CD14-positive monocyte (primary cell): ENCODE data around the gene CYP19A1. TPM values are rescaled to one million over a fixed set of nuclear protein-coding genes. Genes with fewer than 3 reads are reported as not detected.

ENCODE experiments used
- DNase-seq, 3 donors: peaks; one replicate each; pipeline ENCODE4 v3.0.0-alpha.2; 2011 to 2022
- H2AFZ ChIP-seq: 2 replicates; pipeline ENCODE4 v1.6.0; 2012; ENCODE audit warnings: mild to moderate bottlenecking, low read depth, low read length, inconsistent platforms; ENCODE audit not compliant: insufficient read depth, poor library complexity, severe bottlenecking
- H3K27ac ChIP-seq, 2 donors: 1 replicate in 1 of 2; 2 replicates in 1 of 2; pipeline ENCODE4 v1.5.1; 2012 to 2013; ENCODE audit warnings: low read length in 2 of 2, control low read depth in 1 of 2, inconsistent platforms in 1 of 2, low read depth in 1 of 2, mild to moderate bottlenecking in 1 of 2
- H3K27me3 ChIP-seq, 2 donors: one replicate each; pipeline versions ENCODE4 v1.6.0 to v1.6.1; 2011 to 2013; ENCODE audit warnings: low read length in 2 of 2; ENCODE audit not compliant: control insufficient read depth in 2 of 2, insufficient read depth in 2 of 2
- H3K36me3 ChIP-seq, 2 donors: replicated peaks in 1 of 2; 1 replicate in 1 of 2; 2 replicates in 1 of 2; pipeline versions ENCODE4 v1.5.1 to v1.6.1; 2012 to 2013; ENCODE audit warnings: low read length in 2 of 2, control low read depth in 1 of 2, inconsistent platforms in 1 of 2, mild to moderate bottlenecking in 1 of 2; ENCODE audit not compliant: insufficient read depth in 2 of 2, control insufficient read depth in 1 of 2
- H3K4me1 ChIP-seq, 2 donors: 1 replicate in 1 of 2; 2 replicates in 1 of 2; pipeline versions ENCODE4 v1.5.1 to v1.6.1; 2012 to 2013; ENCODE audit warnings: low read length in 2 of 2, control low read depth in 1 of 2, inconsistent platforms in 1 of 2, mild to moderate bottlenecking in 1 of 2, moderate library complexity in 1 of 2; ENCODE audit not compliant: insufficient read depth in 2 of 2, control insufficient read depth in 1 of 2
- H3K4me2 ChIP-seq: replicated peaks from 2 replicates; pipeline ENCODE3; 2012; ENCODE audit warnings: low read length, moderate library complexity, mild to moderate bottlenecking; ENCODE audit not compliant: poor library complexity, severe bottlenecking; ENCODE audit errors: extremely low read depth
- H3K4me3 ChIP-seq, 3 experiments: fragments of 200-600 bp in 1 of 3; sonication (generic) in 1 of 3; replicated peaks in 1 of 3; 1 replicate in 2 of 3; 2 replicates in 1 of 3; pipeline ENCODE4 v1.5.1; 2011 to 2013; ENCODE audit warnings: low read length in 3 of 3, mild to moderate bottlenecking in 3 of 3, control low read depth in 2 of 3, low read depth in 2 of 3, inconsistent platforms in 1 of 3, moderate library complexity in 1 of 3
- H3K79me2 ChIP-seq: 2 replicates; pipeline ENCODE4 v1.6.0; 2012; ENCODE audit warnings: mild to moderate bottlenecking, control low read depth, inconsistent platforms, low read length, moderate library complexity; ENCODE audit not compliant: insufficient read depth
- H3K9ac ChIP-seq: 2 replicates; pipeline ENCODE4 v1.6.0; 2017; ENCODE audit warnings: low read length, mild to moderate bottlenecking; ENCODE audit not compliant: insufficient read depth, poor library complexity, severe bottlenecking
- H3K9me3 ChIP-seq, 2 donors: replicated peaks in 1 of 2; 1 replicate in 1 of 2; 2 replicates in 1 of 2; pipeline versions ENCODE4 v1.5.1 to v1.6.1; 2012 to 2013; ENCODE audit warnings: low read length in 2 of 2, control low read depth in 1 of 2; ENCODE audit not compliant: control insufficient read depth in 1 of 2, insufficient read depth in 1 of 2
- H4K20me1 ChIP-seq: 2 replicates; pipeline ENCODE4 v1.6.0; 2012; ENCODE audit warnings: mild to moderate bottlenecking, low read length, control low read depth, moderate library complexity; ENCODE audit not compliant: insufficient read depth
- H3K27ac Mint-ChIP-seq, 7 donors: one replicate each; pipeline ENCODE4 v1.8.0; 2020; ENCODE audit warnings: mild to moderate bottlenecking in 7 of 7, mixed read lengths in 7 of 7, moderate library complexity in 6 of 7, inconsistent platforms in 2 of 7
- H3K27me3 Mint-ChIP-seq, 3 donors: one replicate each; pipeline ENCODE4 v1.8.0; 2021 to 2022; ENCODE audit warnings: low read depth in 3 of 3, mild to moderate bottlenecking in 3 of 3, mixed read lengths in 3 of 3, moderate library complexity in 3 of 3, inconsistent platforms in 1 of 3
- H3K36me3 Mint-ChIP-seq, 2 donors: one replicate each; pipeline ENCODE4 v1.8.0; 2020; ENCODE audit warnings: mixed read lengths in 2 of 2, inconsistent platforms in 1 of 2, mild to moderate bottlenecking in 1 of 2
- H3K4me1 Mint-ChIP-seq: one replicate; pipeline ENCODE4 v1.8.0; 2020; ENCODE audit warnings: mild to moderate bottlenecking, mixed read lengths
- H3K4me3 Mint-ChIP-seq, 2 donors: one replicate each; pipeline ENCODE4 v1.8.0; 2020; ENCODE audit warnings: mild to moderate bottlenecking in 2 of 2, mixed read lengths in 2 of 2, moderate library complexity in 1 of 2
- H3K9me3 Mint-ChIP-seq, 7 donors: one replicate each; pipeline ENCODE4 v1.8.0; 2020 to 2022; ENCODE audit warnings: mixed read lengths in 7 of 7, mild to moderate bottlenecking in 6 of 7, moderate library complexity in 6 of 7, inconsistent platforms in 2 of 7
- CTCF ChIP-seq: fragments of 200-600 bp; IDR thresholded peaks from one replicate; pipeline ENCODE4 v1.8.0; 2022; ENCODE audit warnings: antibody characterized with exemption, mild to moderate bottlenecking
- WGBS: methylation state at CpG from one replicate; pipeline ENCODE4 v1.1.5; 2013; ENCODE audit warnings: missing lambda C conversion rate; ENCODE audit not compliant: insufficient coverage; 5-methylcytosine and 5-hydroxymethylcytosine counted together
- intact Hi-C, 2 donors: fragments of 100-400 bp; cut with micrococcal nuclease; formaldehyde crosslinking; loops; one replicate each; pipeline versions ENCODE4 v1.15.0 to v1.15.1; 2023
- polyA plus RNA-seq, 3 donors: library from polyadenylated mRNA; depleted of rRNA in 1 of 3; unstranded in 2 of 3; stranded (reverse) in 1 of 3; fragments of 300-500 nt in 2 of 3; fragments of >200 nt in 1 of 3; fragmentation: Illumina TruSeq in 2 of 3; gene quantifications; 1 replicate in 2 of 3; 2 replicates in 1 of 3; pipeline ENCODE4 v1.2.3, GENCODE V29; 2012 to 2021

Gene CYP19A1
- polyA plus RNA-seq, 3 donors = not detected

- no peak for TF ChIP-seq CTCF
- DNase-seq = no peak
- Mint-ChIP-seq H3K4me3 (no peak overlapping the region), H3K9me3 (peaks cover 0 to 2% (median 0%) of the 10 kb centered on the region in 7 donors), H3K27me3 (peaks cover 0 to 3% (median 0%) of the 10 kb centered on the region in 3 donors), H3K36me3 (no peaks in the 10 kb centered on the region), H3K27ac (peak overlapping the region in 1 of 7 donors; percentile 42), H3K4me1 (peaks cover 12% of the 10 kb centered on the region)
- Histone ChIP-seq H3K4me1 (peaks cover under 1 to 2% of the 10 kb centered on the region in 2 donors), H3K27me3 (no peaks in the 10 kb centered on the region), H3K4me2 (no peak overlapping the region), H3K27ac (no peak overlapping the region), H3K9me3 (no peaks in the 10 kb centered on the region), H3K9ac (no peak overlapping the region), H2AFZ (no peak overlapping the region), H4K20me1 (no peaks in the 10 kb centered on the region), H3K36me3 (no peaks in the 10 kb centered on the region), H3K79me2 (no peaks in the 10 kb centered on the region), H3K4me3 (no peak overlapping the region)
- intact Hi-C loops = no loop called here
These were observed 25.4 kb downstream of the CYP19A1 start for GRCh38 chr15:51313074-51313393.

- H3K9ac ChIP-seq = no peak overlapping the region
- intact Hi-C loops = no loop called here
- H3K27me3 ChIP-seq = no peaks in the 10 kb centered on the region
- no peak overlapping the region for H3K27ac ChIP-seq
- TF ChIP-seq CTCF = no peak
- H3K36me3 ChIP-seq = no peaks in the 10 kb centered on the region
- Mint-ChIP-seq H3K4me1 (peaks cover 18% of the 10 kb centered on the region), H3K36me3 (no peaks in the 10 kb centered on the region), H3K4me3 (no peak overlapping the region), H3K27me3 (peaks cover 0 to 5% (median 0%) of the 10 kb centered on the region in 3 donors), H3K27ac (peak overlapping the region in 1 of 7 donors; percentile 42), H3K9me3 (peaks cover 0 to 2% (median 0%) of the 10 kb centered on the region in 7 donors)
- H3K4me1 ChIP-seq = peaks cover 7 to 8% of the 10 kb centered on the region in 2 donors
- H3K79me2 ChIP-seq = no peaks in the 10 kb centered on the region
- H2AFZ ChIP-seq = no peak overlapping the region
- no peaks in the 10 kb centered on the region for H4K20me1 ChIP-seq
- H3K4me3 ChIP-seq = no peak overlapping the region
- no peaks in the 10 kb centered on the region for H3K9me3 ChIP-seq
- H3K4me2 ChIP-seq = no peak overlapping the region
- no peak for DNase-seq
- 96% methylated on average over 4 of the region's 8 CpGs for WGBS
These were observed 26.0 kb downstream of the CYP19A1 start for GRCh38 chr15:51312166-51313073.
